Progenitor cell of endocrine pancreas (in vitro differentiated cells): ENCODE measurements around the gene DYNLT4. TPM values are rescaled to one million over a fixed set of nuclear protein-coding genes. Genes with fewer than 3 reads are reported as not detected.
"Not testable (repeated sequence)": the region's sequence is repeated elsewhere in the genome, so short reads cannot be mapped to it uniquely, and the experiment has no call there.

ENCODE experiments used
- DNase-seq: peaks from one replicate; pipeline ENCODE4 v3.0.0; 2021; ENCODE audit warnings: low spot score; ENCODE audit not compliant: unreplicated experiment
- H3K27ac Mint-ChIP-seq: 2 replicates; pipeline ENCODE4 v1.8.0; 2021; ENCODE audit warnings: mild to moderate bottlenecking, moderate library complexity, mixed read lengths
- H3K27me3 Mint-ChIP-seq: 2 replicates; pipeline ENCODE4 v1.8.0; 2021; ENCODE audit warnings: mixed read lengths
- H3K36me3 Mint-ChIP-seq: 2 replicates; pipeline ENCODE4 v1.8.0; 2022; ENCODE audit warnings: mixed read lengths; ENCODE audit not compliant: insufficient read depth
- H3K4me1 Mint-ChIP-seq: 2 replicates; pipeline ENCODE4 v1.8.0; 2021; ENCODE audit warnings: low read depth, mixed read lengths
- H3K4me3 Mint-ChIP-seq: 2 replicates; pipeline ENCODE4 v1.8.0; 2021; ENCODE audit warnings: low read depth, mild to moderate bottlenecking, moderate library complexity, mixed read lengths
- H3K9me3 Mint-ChIP-seq: 2 replicates; pipeline ENCODE4 v1.8.0; 2021; ENCODE audit warnings: low read depth, mixed read lengths
- total RNA-seq: library from RNA; stranded (reverse); gene quantifications from 2 replicates; pipeline ENCODE4 v1.2.1, GENCODE V29; 2021
- TF ChIP-seq, protein P1 (sequence below): fragments of 200-600 bp; sonication (generic); IDR thresholded peaks from one replicate; pipeline ENCODE4 v1.5.0; 2021; ENCODE audit warnings: antibody characterized with exemption, mild to moderate bottlenecking; ENCODE audit not compliant: unreplicated experiment

Gene DYNLT4
- total RNA-seq, 1 donor from 2014 or later = 0.79 TPM

DNA sequence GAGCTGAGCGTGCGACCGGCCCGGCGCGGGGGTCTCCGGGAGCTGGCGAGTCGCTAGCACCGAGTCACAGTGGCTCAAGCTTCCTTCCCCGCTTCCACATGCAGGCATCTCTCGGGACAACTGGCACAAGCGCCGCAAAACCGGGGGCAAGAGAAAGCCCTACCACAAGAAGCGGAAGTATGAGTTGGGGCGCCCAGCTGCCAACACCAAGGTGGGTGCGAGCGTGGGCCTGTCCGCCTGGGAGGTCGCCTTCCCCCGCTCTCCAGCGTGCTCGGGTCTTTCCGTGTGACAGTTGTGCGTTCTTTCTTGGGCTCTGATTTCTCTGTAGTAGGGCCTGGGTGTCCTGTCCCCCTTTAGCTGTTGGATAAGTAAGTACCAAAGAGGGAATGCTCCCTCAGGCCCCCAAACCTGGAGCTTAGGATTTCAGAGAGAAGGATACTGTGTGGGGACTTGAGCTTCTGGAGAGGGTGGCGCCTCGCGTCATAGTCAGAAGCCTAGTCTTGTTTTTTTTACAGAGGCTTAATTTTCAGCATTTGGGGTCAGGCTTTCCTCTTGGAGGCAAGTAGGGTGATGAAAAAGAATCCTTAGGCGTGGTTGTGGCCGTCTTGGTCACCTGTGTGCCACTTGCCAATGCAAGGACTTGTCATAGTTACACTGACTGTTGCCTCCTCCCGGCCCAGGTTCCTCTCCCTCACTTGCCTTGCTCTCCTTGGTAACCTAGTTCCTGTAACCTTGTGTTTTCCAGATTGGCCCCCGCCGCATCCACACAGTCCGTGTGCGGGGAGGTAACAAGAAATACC, 31.0 kb downstream of the DYNLT4 start:
- H3K27ac Mint-ChIP-seq = peak overlapping the region; percentile 93
- DNase-seq = no peak
- H3K4me1 Mint-ChIP-seq = peaks cover 18% of the 10 kb centered on the region
- TF ChIP-seq, protein P1, sequence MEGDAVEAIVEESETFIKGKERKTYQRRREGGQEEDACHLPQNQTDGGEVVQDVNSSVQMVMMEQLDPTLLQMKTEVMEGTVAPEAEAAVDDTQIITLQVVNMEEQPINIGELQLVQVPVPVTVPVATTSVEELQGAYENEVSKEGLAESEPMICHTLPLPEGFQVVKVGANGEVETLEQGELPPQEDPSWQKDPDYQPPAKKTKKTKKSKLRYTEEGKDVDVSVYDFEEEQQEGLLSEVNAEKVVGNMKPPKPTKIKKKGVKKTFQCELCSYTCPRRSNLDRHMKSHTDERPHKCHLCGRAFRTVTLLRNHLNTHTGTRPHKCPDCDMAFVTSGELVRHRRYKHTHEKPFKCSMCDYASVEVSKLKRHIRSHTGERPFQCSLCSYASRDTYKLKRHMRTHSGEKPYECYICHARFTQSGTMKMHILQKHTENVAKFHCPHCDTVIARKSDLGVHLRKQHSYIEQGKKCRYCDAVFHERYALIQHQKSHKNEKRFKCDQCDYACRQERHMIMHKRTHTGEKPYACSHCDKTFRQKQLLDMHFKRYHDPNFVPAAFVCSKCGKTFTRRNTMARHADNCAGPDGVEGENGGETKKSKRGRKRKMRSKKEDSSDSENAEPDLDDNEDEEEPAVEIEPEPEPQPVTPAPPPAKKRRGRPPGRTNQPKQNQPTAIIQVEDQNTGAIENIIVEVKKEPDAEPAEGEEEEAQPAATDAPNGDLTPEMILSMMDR = no peak
- no peaks in the 10 kb centered on the region for H3K27me3 Mint-ChIP-seq
- peak overlapping the region; percentile 94 for H3K4me3 Mint-ChIP-seq
- peaks cover 23% of the 10 kb centered on the region for H3K36me3 Mint-ChIP-seq
- H3K9me3 Mint-ChIP-seq = no peaks in the 10 kb centered on the region

DNA sequence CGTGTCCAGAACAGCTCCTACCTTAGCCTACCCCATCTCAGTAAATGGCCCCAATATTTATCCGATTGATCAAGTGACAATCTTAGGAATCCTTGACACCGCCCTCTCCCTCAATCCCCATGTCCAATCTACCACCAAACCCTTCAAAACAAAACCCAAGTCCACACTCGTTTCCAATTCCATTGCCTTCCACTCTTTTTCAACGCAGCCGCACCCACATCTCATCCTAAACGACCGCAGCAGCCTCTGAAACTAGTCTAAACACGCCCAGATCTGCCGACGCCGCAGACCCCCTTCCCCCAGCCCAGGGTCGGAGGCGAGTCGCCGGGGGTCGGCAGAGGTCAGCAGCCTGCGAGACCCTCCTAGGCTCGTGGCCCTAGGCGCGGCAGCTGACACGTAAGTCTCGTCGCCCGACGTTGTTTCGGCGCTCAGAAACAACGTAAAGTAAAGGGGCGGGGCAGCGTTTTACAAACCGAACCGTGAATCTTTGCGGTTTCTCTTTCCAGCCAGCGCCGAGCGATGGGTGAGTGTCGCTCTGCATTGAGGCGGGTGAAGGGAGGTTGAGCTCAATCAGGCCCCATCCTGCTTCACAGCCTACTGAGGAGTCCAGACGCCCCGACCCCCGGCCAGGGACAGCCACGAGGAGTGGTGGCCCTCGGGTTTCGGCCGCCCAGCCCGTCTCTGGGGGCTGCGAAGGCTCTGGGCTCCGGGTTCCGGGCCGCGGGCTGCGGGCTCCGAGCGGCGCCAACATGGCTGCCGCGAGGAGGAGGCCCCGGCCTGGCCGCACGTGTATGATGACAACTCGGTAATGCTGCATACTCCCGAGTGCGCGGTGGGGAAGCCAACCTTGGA, 31.8 kb downstream of the DYNLT4 start, which contains the start of gene RPS8:
RPS8 (plus strand) TSS at position 463 of the 852 bp plus-strand sequence; CDS start at position 520, 57 bp downstream.
- H3K4me3 Mint-ChIP-seq = peak within 1 kb of the TSS; percentile 94
- H3K36me3 Mint-ChIP-seq = peaks cover 22% of the 10 kb centered on the region
- H3K4me1 Mint-ChIP-seq = peaks cover 18% of the 10 kb centered on the region
- peak within 1 kb of the TSS; percentile 98 for H3K27ac Mint-ChIP-seq
- TF ChIP-seq, protein P1 = no peak
- DNase-seq = peak; percentile 72
- no peaks in the 10 kb centered on the region for H3K9me3 Mint-ChIP-seq
- H3K27me3 Mint-ChIP-seq = no peaks in the 10 kb centered on the region

DNA sequence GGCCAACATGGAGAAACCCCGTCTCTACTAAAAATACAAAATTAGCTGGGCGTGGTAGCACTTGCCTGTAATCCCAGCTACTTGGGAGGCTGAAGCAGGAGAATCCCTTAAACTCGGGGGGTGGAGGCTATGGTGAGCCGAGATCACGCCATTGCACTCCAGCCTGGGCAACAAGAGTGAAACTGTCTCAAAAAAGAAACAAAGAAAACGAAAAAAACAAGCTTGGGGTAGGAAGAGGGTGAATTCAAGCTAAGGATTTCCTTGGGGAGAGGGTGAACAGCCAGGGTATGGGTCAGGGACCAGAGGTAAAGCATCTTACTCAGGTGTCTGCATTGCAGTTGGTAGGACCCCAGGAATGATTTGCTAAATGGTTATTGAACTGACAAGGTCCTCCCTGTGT, 40.7 kb downstream of the DYNLT4 start:
- not testable (repeated sequence) for H3K9me3 Mint-ChIP-seq, H3K27ac Mint-ChIP-seq, H3K4me1 Mint-ChIP-seq, H3K4me3 Mint-ChIP-seq, H3K36me3 Mint-ChIP-seq, H3K27me3 Mint-ChIP-seq, DNase-seq

DNA sequence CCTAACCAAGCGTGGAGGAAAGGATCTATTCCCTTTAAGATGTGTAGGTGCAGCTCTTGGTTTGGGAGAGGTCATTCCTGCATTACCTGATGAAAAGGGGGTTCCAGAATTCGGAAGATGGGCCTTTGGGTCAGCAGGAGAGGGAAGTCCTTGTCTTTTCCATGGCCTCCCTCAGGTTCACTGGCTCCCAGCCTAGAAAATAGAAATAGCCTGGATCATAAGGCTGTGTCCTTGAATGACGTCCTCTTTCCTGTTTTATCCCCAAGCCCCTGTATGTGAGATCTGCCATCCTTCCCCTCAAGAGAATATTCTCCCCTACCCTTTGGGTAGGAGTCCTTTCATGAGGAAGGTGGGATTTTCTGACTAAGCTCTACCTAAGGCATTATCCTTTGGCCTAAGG, 46.3 kb downstream of the DYNLT4 start:
- Mint-ChIP-seq H3K36me3 (peaks cover 4% of the 10 kb centered on the region), H3K9me3 (no peaks in the 10 kb centered on the region), H3K27ac (no peak overlapping the region), H3K27me3 (no peaks in the 10 kb centered on the region), H3K4me3 (no peak overlapping the region), H3K4me1 (no peaks in the 10 kb centered on the region)
- TF ChIP-seq, protein P1 = no peak
- no peak for DNase-seq

DNA sequence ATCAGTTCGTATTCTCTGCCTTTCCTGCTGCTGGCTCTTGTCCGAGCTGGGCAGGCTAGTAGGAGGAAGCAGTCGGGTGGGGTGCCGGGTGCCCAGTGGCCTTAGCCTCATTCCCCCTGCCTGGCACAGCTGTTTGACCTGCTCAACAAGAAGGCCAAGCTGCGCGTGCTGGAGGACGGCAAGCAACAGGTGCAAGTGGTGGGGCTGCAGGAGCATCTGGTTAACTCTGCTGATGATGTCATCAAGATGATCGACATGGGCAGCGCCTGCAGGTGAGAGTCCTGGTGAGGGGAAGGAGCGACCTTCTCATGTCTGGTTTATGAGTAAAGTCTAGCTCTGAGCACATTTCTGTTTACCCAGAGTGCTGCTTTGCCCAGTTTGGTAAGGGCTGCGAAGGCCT, 48.1 kb downstream of the DYNLT4 start:
- H3K36me3 Mint-ChIP-seq = peaks cover 4% of the 10 kb centered on the region
- TF ChIP-seq, protein P1 = no peak

More for the DNA sequence above, 48.1 kb downstream of the DYNLT4 start:
- Mint-ChIP-seq H3K4me1 (no peaks in the 10 kb centered on the region), H3K27me3 (no peaks in the 10 kb centered on the region), H3K4me3 (no peak overlapping the region), H3K27ac (no peak overlapping the region), H3K9me3 (no peaks in the 10 kb centered on the region)
- DNase-seq = no peak
